ES-I3 (cell line): ENCODE results near the gene SCART1.

ENCODE experiments used
- H3K36me3 ChIP-seq: 2 replicates; pipeline ENCODE4 v1.6.1; 2013; ENCODE audit warnings: mild to moderate bottlenecking, low read length, control low read depth, moderate library complexity; ENCODE audit not compliant: insufficient read depth
- H3K4me1 ChIP-seq: 2 replicates; pipeline ENCODE4 v1.6.1; 2013; ENCODE audit warnings: mild to moderate bottlenecking, control low read depth, low read length; ENCODE audit not compliant: insufficient read depth
- H3K9ac ChIP-seq: 2 replicates; pipeline ENCODE4 v1.6.1; 2013; ENCODE audit warnings: low read depth, mild to moderate bottlenecking, low read length, moderate library complexity
- H3K9me3 ChIP-seq: 2 replicates; pipeline ENCODE4 v1.6.1; 2013; ENCODE audit warnings: mild to moderate bottlenecking, low read length, moderate library complexity; ENCODE audit not compliant: control insufficient read depth, insufficient read depth

Gene SCART1

GRCh38 chr10:133457100-133457841, 3.5 kb downstream of the SCART1 start:
- Histone ChIP-seq H3K9ac (no peak overlapping the region), H3K36me3 (no peaks in the 10 kb centered on the region), H3K9me3 (no peaks in the 10 kb centered on the region), H3K4me1 (no peaks in the 10 kb centered on the region)

GRCh38 chr10:133458021-133458709, 4.4 kb downstream of the SCART1 start:
- Histone ChIP-seq H3K36me3 (no peaks in the 10 kb centered on the region), H3K9me3 (no peaks in the 10 kb centered on the region), H3K4me1 (no peaks in the 10 kb centered on the region), H3K9ac (no peak overlapping the region)

GRCh38 chr10:133458710-133459453, 5.1 kb downstream of the SCART1 start:
- Histone ChIP-seq H3K36me3 (no peaks in the 10 kb centered on the region), H3K4me1 (no peaks in the 10 kb centered on the region), H3K9me3 (no peaks in the 10 kb centered on the region), H3K9ac (no peak overlapping the region)

- Histone ChIP-seq H3K4me1 (no peaks in the 10 kb centered on the region), H3K9me3 (no peaks in the 10 kb centered on the region), H3K9ac (no peak overlapping the region), H3K36me3 (no peaks in the 10 kb centered on the region)
Measured at GRCh38 chr10:133459454-133460207, 5.9 kb downstream of the SCART1 start.

GRCh38 chr10:133460208-133460769, 6.5 kb downstream of the SCART1 start:
- H3K9me3 ChIP-seq: no peaks in the 10 kb centered on the region

GRCh38 chr10:133461027-133461426, 7.3 kb downstream of the SCART1 start:
- H3K36me3 ChIP-seq: no peaks in the 10 kb centered on the region
- H3K4me1 ChIP-seq: no peaks in the 10 kb centered on the region; the same call in 1 of the 2 replicates
- no peak overlapping the region for H3K9ac ChIP-seq
- H3K9me3 ChIP-seq: no peaks in the 10 kb centered on the region

More at GRCh38 chr10:133460208-133460769, 6.5 kb downstream of the SCART1 start:
- Histone ChIP-seq H3K36me3 (no peaks in the 10 kb centered on the region), H3K4me1 (no peaks in the 10 kb centered on the region), H3K9ac (no peak overlapping the region)

- Histone ChIP-seq H3K9me3 (no peaks in the 10 kb centered on the region), H3K4me1 (no peaks in the 10 kb centered on the region; the same call in 1 of the 2 replicates), H3K36me3 (no peaks in the 10 kb centered on the region), H3K9ac (no peak overlapping the region)
Measured at GRCh38 chr10:133461841-133462240, 8.1 kb downstream of the SCART1 start.

GRCh38 chr10:133462512-133463305, 9.0 kb downstream of the SCART1 start:
- no peaks in the 10 kb centered on the region for H3K36me3 ChIP-seq
- no peak overlapping the region for H3K9ac ChIP-seq
- no peaks in the 10 kb centered on the region; the same call in 1 of the 2 replicates for H3K4me1 ChIP-seq
- no peaks in the 10 kb centered on the region for H3K9me3 ChIP-seq

GRCh38 chr10:133464582-133465031, 10.9 kb downstream of the SCART1 start:
- H3K36me3 ChIP-seq: no peaks in the 10 kb centered on the region
- H3K9ac ChIP-seq: no peak overlapping the region
- H3K4me1 ChIP-seq: no peaks in the 10 kb centered on the region; the same call in 1 of the 2 replicates
- no peaks in the 10 kb centered on the region for H3K9me3 ChIP-seq

GRCh38 chr10:133465191-133465949, 11.6 kb downstream of the SCART1 start:
- H3K9me3 ChIP-seq: no peaks in the 10 kb centered on the region
- no peaks in the 10 kb centered on the region; the same call in 1 of the 2 replicates for H3K4me1 ChIP-seq
- no peak overlapping the region; the same call in 1 of the 2 replicates for H3K9ac ChIP-seq
- no peaks in the 10 kb centered on the region for H3K36me3 ChIP-seq

- no peaks in the 10 kb centered on the region for H3K9me3 ChIP-seq
- H3K9ac ChIP-seq: no peak overlapping the region
- H3K36me3 ChIP-seq: no peaks in the 10 kb centered on the region
- no peaks in the 10 kb centered on the region; the same call in 1 of the 2 replicates for H3K4me1 ChIP-seq
Measured at GRCh38 chr10:133465950-133466474, 12.3 kb downstream of the SCART1 start.

GRCh38 chr10:133466683-133467275, 13.0 kb downstream of the SCART1 start:
- Histone ChIP-seq H3K9ac (no peak overlapping the region), H3K9me3 (no peaks in the 10 kb centered on the region), H3K36me3 (no peaks in the 10 kb centered on the region), H3K4me1 (no peaks in the 10 kb centered on the region; the same call in 1 of the 2 replicates)
